ENCODE measurements around the gene PHF12.

The PHF12 gene

DNA sequence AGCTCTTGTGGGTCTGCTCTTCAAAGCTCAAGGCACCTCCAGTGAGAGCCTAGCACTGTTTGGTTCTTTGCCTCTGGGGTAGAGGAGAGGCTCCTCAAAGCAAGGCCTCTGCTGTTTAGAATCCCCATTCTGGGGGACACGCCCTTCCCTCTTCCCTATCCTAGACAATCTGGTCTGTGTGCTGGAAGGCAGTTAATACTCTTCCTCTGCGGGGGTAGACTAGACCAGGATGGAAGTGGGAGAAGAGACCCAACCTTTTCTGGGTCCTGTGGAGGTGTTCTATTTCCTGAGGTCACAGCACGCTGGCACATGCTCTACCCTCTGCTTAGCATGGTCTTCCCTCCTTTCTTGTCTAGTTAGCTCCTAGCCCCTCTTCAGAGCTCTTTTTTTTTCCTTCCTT, 88.8 kb downstream of the PHF12 start:
- Histone ChIP-seq H3K14ac (ENCODE audit: low read length in 2 of 2) (no peak overlapping the region), H3K4me3 (ENCODE audit: insufficient read depth in 1 of 2, low read depth in 1 of 2, low read length in 2 of 2) (no peak overlapping the region), H4K91ac (ENCODE audit: low read length) (no peak overlapping the region), H3K27ac (ENCODE audit: low read length, poor library complexity, severe bottlenecking) (no peak overlapping the region), H3K18ac (ENCODE audit: low read depth in 1 of 2, low read length in 2 of 2) (no peak overlapping the region), H3K36me3 (ENCODE audit: control insufficient read depth in 1 of 2, insufficient read depth in 2 of 2, low read depth in 1 of 2, low read length in 2 of 2) (peaks cover 31 to 40% of the 10 kb centered on the region in 2 experiments), H2AFZ (ENCODE audit: low read depth, low read length) (no peak overlapping the region), H2BK120ac (ENCODE audit: low read depth, low read length) (no peak overlapping the region), H3K23ac (ENCODE audit: low read length in 2 of 2) (no peak overlapping the region), H3K4me1 (ENCODE audit: control insufficient read depth, insufficient read depth, low read depth, low read length) (peaks cover 2% of the 10 kb centered on the region), H2AK5ac (ENCODE audit: low read length, severe bottlenecking) (no peak overlapping the region), H3K9me3 (ENCODE audit: control insufficient read depth, low read length) (no peaks in the 10 kb centered on the region), H3K4ac (ENCODE audit: low read depth in 1 of 2, low read length in 2 of 2) (no peak overlapping the region), H3K79me1 (replicated peaks; ENCODE audit: low read length, poor library complexity, severe bottlenecking) (peaks cover 3% of the 10 kb centered on the region), H2BK12ac (ENCODE audit: low read length in 2 of 2) (no peak overlapping the region), H3K9ac (ENCODE audit: low read length) (no peak overlapping the region), H2BK15ac (ENCODE audit: low read depth, poor library complexity, severe bottlenecking) (no peak overlapping the region), H4K8ac (ENCODE audit: low read length) (no peak overlapping the region), H3K27me3 (ENCODE audit: control insufficient read depth in 1 of 2, insufficient read depth in 1 of 2, low read length in 2 of 2) (no peaks in the 10 kb centered on the region), H3K4me2 (ENCODE audit: low read length, poor library complexity, severe bottlenecking) (no peak overlapping the region), H2BK5ac (ENCODE audit: low read depth, low read length, poor library complexity, severe bottlenecking) (no peak overlapping the region)
- no peak for DNase-seq
- WGBS, result 100% methylated on average over 2 of the region's 3 CpGs

DNA sequence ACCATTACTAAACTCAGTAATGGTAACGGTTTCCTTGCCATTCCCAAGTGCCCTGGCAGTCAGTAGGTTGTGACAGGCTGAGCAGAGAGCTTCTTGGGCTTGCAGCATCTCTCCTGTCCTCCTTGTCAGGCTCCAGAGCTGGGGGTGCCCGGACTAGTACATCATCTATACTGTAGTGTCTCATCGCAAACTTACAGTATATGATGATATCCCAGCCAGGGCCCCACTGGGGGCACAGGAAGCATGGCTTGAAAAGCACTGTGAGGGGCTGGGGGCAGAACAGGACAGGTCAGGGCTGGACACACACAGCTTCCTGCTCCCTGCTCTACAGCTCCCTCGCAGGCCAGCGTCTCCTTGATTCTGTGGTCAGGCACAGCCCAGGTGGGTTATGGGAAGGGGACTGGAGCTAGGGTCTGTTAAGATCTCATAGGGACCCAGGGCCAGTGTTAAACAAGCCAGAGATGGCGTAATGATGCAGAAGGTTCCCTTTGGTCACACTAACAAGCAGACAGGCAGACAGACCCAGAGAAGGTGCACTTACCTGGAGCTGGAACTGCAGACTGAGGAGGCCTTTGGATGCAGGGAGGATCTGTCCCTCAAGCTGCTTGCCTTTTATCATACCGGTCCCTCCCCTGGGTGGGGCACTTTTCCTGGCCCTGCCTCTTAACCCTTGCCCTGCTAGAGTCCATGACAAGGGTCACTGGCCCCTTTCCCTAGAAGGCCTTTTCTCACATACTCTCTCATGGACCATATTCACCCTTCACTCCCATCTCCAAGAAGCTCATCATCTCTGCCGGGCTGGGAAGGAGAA, 89.7 kb downstream of the PHF12 start:
- Histone ChIP-seq H3K27me3 (ENCODE audit: control insufficient read depth in 1 of 2, insufficient read depth in 1 of 2, low read length in 2 of 2) (no peaks in the 10 kb centered on the region), H3K27ac (ENCODE audit: low read length, poor library complexity, severe bottlenecking) (no peak overlapping the region), H3K18ac (ENCODE audit: low read depth in 1 of 2, low read length in 2 of 2) (no peak overlapping the region), H3K9ac (ENCODE audit: low read length) (no peak overlapping the region), H3K4me2 (ENCODE audit: low read length, poor library complexity, severe bottlenecking) (no peak overlapping the region), H2BK120ac (ENCODE audit: low read depth, low read length) (no peak overlapping the region), H2BK12ac (ENCODE audit: low read length in 2 of 2) (no peak overlapping the region), H3K23ac (ENCODE audit: low read length in 2 of 2) (no peak overlapping the region), H3K79me1 (replicated peaks; ENCODE audit: low read length, poor library complexity, severe bottlenecking) (peaks cover 3% of the 10 kb centered on the region), H3K4me3 (ENCODE audit: insufficient read depth in 1 of 2, low read depth in 1 of 2, low read length in 2 of 2) (no peak overlapping the region), H2AK5ac (ENCODE audit: low read length, severe bottlenecking) (no peak overlapping the region), H3K4ac (ENCODE audit: low read depth in 1 of 2, low read length in 2 of 2) (no peak overlapping the region), H3K36me3 (ENCODE audit: control insufficient read depth in 1 of 2, insufficient read depth in 2 of 2, low read depth in 1 of 2, low read length in 2 of 2) (peaks cover 31 to 40% of the 10 kb centered on the region in 2 experiments), H2AFZ (ENCODE audit: low read depth, low read length) (no peak overlapping the region), H2BK15ac (ENCODE audit: low read depth, poor library complexity, severe bottlenecking) (no peak overlapping the region), H2BK5ac (ENCODE audit: low read depth, low read length, poor library complexity, severe bottlenecking) (no peak overlapping the region), H3K4me1 (ENCODE audit: control insufficient read depth, insufficient read depth, low read depth, low read length) (peaks cover 2% of the 10 kb centered on the region), H4K91ac (ENCODE audit: low read length) (no peak overlapping the region), H3K9me3 (ENCODE audit: control insufficient read depth, low read length) (no peaks in the 10 kb centered on the region), H3K14ac (ENCODE audit: low read length in 2 of 2) (no peak overlapping the region), H4K8ac (ENCODE audit: low read length) (no peak overlapping the region)
- WGBS, result 73% methylated on average over 8 of the region's 8 CpGs
- DNase-seq, result no peak

DNA sequence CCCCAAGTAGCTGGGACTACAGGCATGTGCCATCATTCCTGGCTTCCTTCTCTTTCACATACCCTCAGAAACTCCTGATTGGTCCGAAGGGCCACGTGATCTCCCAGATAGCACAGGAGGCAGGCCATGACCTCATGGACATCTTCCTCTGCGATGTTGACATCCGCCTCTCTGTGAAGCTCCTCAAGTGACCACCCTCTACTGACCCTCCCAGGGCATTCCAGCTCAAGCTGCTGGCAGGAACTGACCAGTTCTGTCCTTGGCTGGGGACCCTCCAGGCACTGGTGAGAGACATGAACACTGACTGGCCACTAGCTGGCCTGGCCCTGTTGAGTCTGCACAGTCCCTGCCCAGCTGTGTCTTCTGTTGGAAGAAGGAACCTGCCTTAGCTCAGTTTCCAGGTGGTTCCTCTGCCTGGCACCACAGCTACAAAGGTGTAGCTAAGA, 90.9 kb downstream of the PHF12 start:
- Histone ChIP-seq H3K4me2 (ENCODE audit: low read length, poor library complexity, severe bottlenecking) (no peak overlapping the region), H3K18ac (ENCODE audit: low read depth in 1 of 2, low read length in 2 of 2) (no peak overlapping the region)
- WGBS, result 98% methylated on average over 4 of the region's 4 CpGs

DNA sequence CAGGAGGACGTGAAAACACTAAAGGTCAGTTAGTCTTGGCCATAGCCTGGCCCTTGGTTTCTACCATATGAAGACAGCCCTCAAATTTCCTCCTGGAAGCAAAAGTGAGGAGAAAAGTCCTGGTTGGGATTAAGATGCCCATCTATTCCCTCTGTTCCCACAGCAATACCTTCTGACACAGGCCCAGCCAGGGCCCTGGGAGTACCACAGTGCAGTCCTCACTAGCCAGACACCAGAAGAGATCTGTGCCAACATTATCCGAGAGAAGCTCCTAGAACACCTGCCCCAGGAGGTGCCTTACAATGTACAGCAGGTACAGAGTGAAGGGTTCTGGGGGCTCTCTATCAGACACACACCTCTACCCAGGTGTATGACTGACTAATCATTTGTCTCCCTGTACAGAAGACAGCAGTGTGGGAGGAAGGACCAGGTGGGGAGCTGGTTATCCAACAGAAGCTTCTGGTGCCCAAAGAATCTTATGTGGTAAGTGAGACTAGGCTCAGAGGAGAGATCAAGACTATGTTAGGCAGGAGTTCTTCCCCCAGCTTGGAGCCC, 92.4 kb downstream of the PHF12 start:
- Histone ChIP-seq H3K79me1 (replicated peaks; ENCODE audit: low read length, poor library complexity, severe bottlenecking) (peaks cover 11% of the 10 kb centered on the region), H3K4me2 (ENCODE audit: low read length, poor library complexity, severe bottlenecking) (no peak overlapping the region), H3K4ac (ENCODE audit: low read depth in 1 of 2, low read length in 2 of 2) (no peak overlapping the region), H2BK12ac (ENCODE audit: low read length in 2 of 2) (no peak overlapping the region), H3K27me3 (ENCODE audit: control insufficient read depth in 1 of 2, insufficient read depth in 1 of 2, low read length in 2 of 2) (no peaks in the 10 kb centered on the region), H3K14ac (ENCODE audit: low read length in 2 of 2) (no peak overlapping the region), H2BK5ac (ENCODE audit: low read depth, low read length, poor library complexity, severe bottlenecking) (no peak overlapping the region), H3K4me3 (ENCODE audit: insufficient read depth in 1 of 2, low read depth in 1 of 2, low read length in 2 of 2) (no peak overlapping the region), H3K9me3 (ENCODE audit: control insufficient read depth, low read length) (no peaks in the 10 kb centered on the region), H2BK120ac (ENCODE audit: low read depth, low read length) (no peak overlapping the region), H3K4me1 (ENCODE audit: control insufficient read depth, insufficient read depth, low read depth, low read length) (peaks cover 4% of the 10 kb centered on the region), H3K36me3 (ENCODE audit: control insufficient read depth in 1 of 2, insufficient read depth in 2 of 2, low read depth in 1 of 2, low read length in 2 of 2) (peaks cover 35 to 43% of the 10 kb centered on the region in 2 experiments), H2BK15ac (ENCODE audit: low read depth, poor library complexity, severe bottlenecking) (no peak overlapping the region), H2AK5ac (ENCODE audit: low read length, severe bottlenecking) (no peak overlapping the region), H4K8ac (ENCODE audit: low read length) (no peak overlapping the region), H3K9ac (ENCODE audit: low read length) (no peak overlapping the region), H3K23ac (ENCODE audit: low read length in 2 of 2) (no peak overlapping the region), H3K27ac (ENCODE audit: low read length, poor library complexity, severe bottlenecking) (no peak overlapping the region), H4K91ac (ENCODE audit: low read length) (no peak overlapping the region), H3K18ac (ENCODE audit: low read depth in 1 of 2, low read length in 2 of 2) (no peak overlapping the region), H2AFZ (ENCODE audit: low read depth, low read length) (no peak overlapping the region)
- no peak for DNase-seq
- 50% methylated on average over 2 of the region's 2 CpGs for WGBS

More for the DNA sequence above, 90.9 kb downstream of the PHF12 start:
- Histone ChIP-seq H4K91ac (ENCODE audit: low read length) (no peak overlapping the region), H3K27ac (ENCODE audit: low read length, poor library complexity, severe bottlenecking) (no peak overlapping the region), H3K79me1 (replicated peaks; ENCODE audit: low read length, poor library complexity, severe bottlenecking) (peaks cover 9% of the 10 kb centered on the region), H2AFZ (ENCODE audit: low read depth, low read length) (no peak overlapping the region), H3K9me3 (ENCODE audit: control insufficient read depth, low read length) (no peaks in the 10 kb centered on the region), H4K8ac (ENCODE audit: low read length) (no peak overlapping the region), H3K4ac (ENCODE audit: low read depth in 1 of 2, low read length in 2 of 2) (no peak overlapping the region), H2BK15ac (ENCODE audit: low read depth, poor library complexity, severe bottlenecking) (no peak overlapping the region), H3K4me3 (ENCODE audit: insufficient read depth in 1 of 2, low read depth in 1 of 2, low read length in 2 of 2) (no peak overlapping the region), H2BK120ac (ENCODE audit: low read depth, low read length) (no peak overlapping the region), H3K23ac (ENCODE audit: low read length in 2 of 2) (no peak overlapping the region), H2BK12ac (ENCODE audit: low read length in 2 of 2) (no peak overlapping the region), H3K4me1 (ENCODE audit: control insufficient read depth, insufficient read depth, low read depth, low read length) (peaks cover 2% of the 10 kb centered on the region), H2AK5ac (ENCODE audit: low read length, severe bottlenecking) (no peak overlapping the region), H3K36me3 (ENCODE audit: control insufficient read depth in 1 of 2, insufficient read depth in 2 of 2, low read depth in 1 of 2, low read length in 2 of 2) (peaks cover 35 to 44% of the 10 kb centered on the region in 2 experiments), H3K9ac (ENCODE audit: low read length) (no peak overlapping the region), H3K27me3 (ENCODE audit: control insufficient read depth in 1 of 2, insufficient read depth in 1 of 2, low read length in 2 of 2) (no peaks in the 10 kb centered on the region), H3K14ac (ENCODE audit: low read length in 2 of 2) (no peak overlapping the region), H2BK5ac (ENCODE audit: low read depth, low read length, poor library complexity, severe bottlenecking) (no peak overlapping the region)
- no peak for DNase-seq

Measured in mesenchymal stem cell (in vitro differentiated cells and primary cell).